Activated T-cell treated with anti-CD3 and anti-CD28 coated beads, Interleukin-2, amount 50 U/mL, for 24 hours (primary cell): ENCODE results near the gene SCN11A.
A peak's percentile ranks its signal among the peaks of the same experiment; 100 is the strongest.

Experiments
- DNase-seq: peaks from one replicate; pipeline ENCODE4 v3.0.0-alpha.2; 2020
- H3K27ac Mint-ChIP-seq: 2 replicates; pipeline ENCODE4 v1.8.0; 2020; ENCODE audit warnings: mild to moderate bottlenecking, mixed read lengths
- H3K27me3 Mint-ChIP-seq: 2 replicates; pipeline ENCODE4 v1.8.0; 2020; ENCODE audit warnings: mixed read lengths
- H3K36me3 Mint-ChIP-seq: 2 replicates; pipeline ENCODE4 v1.8.0; 2020; ENCODE audit warnings: low read depth, mixed read lengths
- H3K4me1 Mint-ChIP-seq: 2 replicates; pipeline ENCODE4 v1.8.0; 2020; ENCODE audit warnings: low read depth, mixed read lengths
- H3K4me3 Mint-ChIP-seq: 2 replicates; pipeline ENCODE4 v1.8.0; 2020; ENCODE audit warnings: mild to moderate bottlenecking, moderate library complexity, mixed read lengths
- H3K9me3 Mint-ChIP-seq: 2 replicates; pipeline ENCODE4 v1.8.0; 2020; ENCODE audit warnings: mixed read lengths

Gene SCN11A

DNA sequence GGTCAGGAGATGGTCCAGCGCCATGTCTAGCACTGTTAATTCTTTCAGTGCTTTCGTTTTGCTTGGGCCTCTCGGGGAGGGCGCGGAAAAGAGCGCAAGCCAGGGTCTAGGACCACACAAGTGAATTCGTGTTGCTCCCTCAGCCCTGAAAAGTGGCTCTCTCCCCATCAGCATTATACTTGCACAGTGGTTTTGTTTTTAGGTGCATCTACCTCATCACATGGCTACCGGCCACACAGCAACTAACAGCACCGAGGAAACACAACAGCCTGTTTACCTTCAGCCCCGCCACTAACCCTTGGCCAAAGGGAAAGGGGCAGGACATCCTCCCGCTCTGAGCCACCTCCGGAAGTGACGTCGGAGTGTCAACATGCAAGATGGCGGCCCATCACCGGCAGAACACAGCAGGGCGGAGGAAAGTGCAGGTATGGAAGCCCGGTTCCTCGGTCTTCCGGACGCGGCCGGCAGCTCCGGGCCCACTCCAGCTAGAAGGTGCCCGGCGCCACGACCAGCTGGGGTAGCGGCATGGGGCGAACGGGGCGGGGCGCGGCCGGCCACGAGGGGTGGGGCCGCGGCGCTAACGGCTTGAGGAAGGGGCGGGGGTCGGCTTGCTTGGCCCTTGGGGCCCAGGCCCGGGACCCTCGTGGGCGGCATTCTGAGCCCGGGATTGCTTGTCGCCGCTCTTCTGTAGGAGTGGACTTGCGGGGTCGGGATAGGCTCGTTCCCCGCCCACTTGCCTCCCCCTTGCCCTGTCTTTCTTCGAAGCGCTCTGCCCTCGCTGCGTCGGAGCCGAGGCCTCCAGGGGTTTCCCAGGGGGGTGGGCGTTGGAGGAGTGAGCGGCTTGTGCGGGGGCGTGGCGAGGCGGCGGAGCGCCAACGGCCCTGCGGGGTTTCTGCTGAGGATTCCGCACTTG, at the start of gene SCN11A, which contains the start of gene WDR48:
Gene SCN11A (minus strand): TSS at position 296 of the 913 bp plus-strand sequence. CDS start 101,582 bp downstream, outside the sequence.
Gene WDR48 (plus strand): TSS at position 368 of the 913 bp plus-strand sequence. CDS start 10 bp downstream, at position 378.
- Mint-ChIP-seq H3K9me3 (no peaks in the 10 kb centered on the region), H3K36me3 (peaks cover 8% of the 10 kb centered on the region), H3K4me3 (peak within 1 kb of the TSS; percentile 90), H3K27ac (peak within 1 kb of the TSS; percentile 97), H3K27me3 (no peaks in the 10 kb centered on the region), H3K4me1 (peaks cover 59% of the 10 kb centered on the region)
- peak; percentile 91 for DNase-seq

GRCh38 chr3:39101022-39101689, 49.4 kb upstream of the SCN11A start:
- Mint-ChIP-seq H3K36me3 (peaks cover 43% of the 10 kb centered on the region), H3K4me1 (peaks cover 35% of the 10 kb centered on the region), H3K4me3 (no peak overlapping the region), H3K9me3 (no peaks in the 10 kb centered on the region), H3K27me3 (no peaks in the 10 kb centered on the region), H3K27ac (peak overlapping the region; percentile 65)
- peak; percentile 52 for DNase-seq

GRCh38 chr3:39100500-39100886, 48.7 kb upstream of the SCN11A start:
- no peaks in the 10 kb centered on the region for H3K9me3 Mint-ChIP-seq
- no peak overlapping the region for H3K4me3 Mint-ChIP-seq
- peaks cover 29% of the 10 kb centered on the region for H3K4me1 Mint-ChIP-seq
- no peak overlapping the region for H3K27ac Mint-ChIP-seq
- no peak for DNase-seq
- no peaks in the 10 kb centered on the region for H3K27me3 Mint-ChIP-seq
- H3K36me3 Mint-ChIP-seq: peaks cover 50% of the 10 kb centered on the region

- H3K27me3 Mint-ChIP-seq: no peaks in the 10 kb centered on the region
- H3K4me1 Mint-ChIP-seq: peaks cover 23% of the 10 kb centered on the region
- no peak for DNase-seq
- no peak overlapping the region for H3K4me3 Mint-ChIP-seq
- H3K36me3 Mint-ChIP-seq: peaks cover 56% of the 10 kb centered on the region
- no peaks in the 10 kb centered on the region for H3K9me3 Mint-ChIP-seq
- peak overlapping the region; percentile 50 for H3K27ac Mint-ChIP-seq
These were observed 48.2 kb upstream of the SCN11A start for GRCh38 chr3:39099738-39100499.

DNA sequence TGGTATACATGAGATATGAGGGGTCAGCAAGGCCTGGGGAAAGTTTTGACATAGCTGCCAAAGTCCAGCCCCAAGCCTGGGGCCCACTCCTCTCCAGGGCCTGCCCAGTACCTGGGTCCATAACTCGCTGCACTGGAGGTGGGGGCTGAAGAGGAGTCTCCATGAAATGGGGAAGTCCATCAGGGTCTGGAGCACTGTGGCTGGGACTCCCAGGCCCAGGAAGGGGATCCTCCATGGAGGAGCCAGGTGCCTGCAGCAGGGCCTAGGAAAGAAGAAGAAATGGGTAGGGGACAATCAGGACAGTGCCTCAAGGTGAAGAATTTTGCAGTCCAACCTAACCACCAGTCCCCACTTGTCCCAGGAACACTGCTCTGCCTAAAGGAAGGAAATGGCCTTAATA, 47.5 kb upstream of the SCN11A start:
- peak overlapping the region; percentile 2 for H3K27ac Mint-ChIP-seq
- H3K4me3 Mint-ChIP-seq: no peak overlapping the region
- no peaks in the 10 kb centered on the region for H3K27me3 Mint-ChIP-seq
- H3K9me3 Mint-ChIP-seq: no peaks in the 10 kb centered on the region
- peaks cover 63% of the 10 kb centered on the region for H3K36me3 Mint-ChIP-seq
- no peak for DNase-seq
- peaks cover 20% of the 10 kb centered on the region for H3K4me1 Mint-ChIP-seq

GRCh38 chr3:39098473-39099000, 46.8 kb upstream of the SCN11A start:
- Mint-ChIP-seq H3K4me1 (peaks cover 18% of the 10 kb centered on the region), H3K36me3 (peaks cover 70% of the 10 kb centered on the region), H3K27ac (peak overlapping the region; percentile 26), H3K27me3 (no peaks in the 10 kb centered on the region), H3K4me3 (no peak overlapping the region), H3K9me3 (no peaks in the 10 kb centered on the region)
- no peak for DNase-seq

DNA sequence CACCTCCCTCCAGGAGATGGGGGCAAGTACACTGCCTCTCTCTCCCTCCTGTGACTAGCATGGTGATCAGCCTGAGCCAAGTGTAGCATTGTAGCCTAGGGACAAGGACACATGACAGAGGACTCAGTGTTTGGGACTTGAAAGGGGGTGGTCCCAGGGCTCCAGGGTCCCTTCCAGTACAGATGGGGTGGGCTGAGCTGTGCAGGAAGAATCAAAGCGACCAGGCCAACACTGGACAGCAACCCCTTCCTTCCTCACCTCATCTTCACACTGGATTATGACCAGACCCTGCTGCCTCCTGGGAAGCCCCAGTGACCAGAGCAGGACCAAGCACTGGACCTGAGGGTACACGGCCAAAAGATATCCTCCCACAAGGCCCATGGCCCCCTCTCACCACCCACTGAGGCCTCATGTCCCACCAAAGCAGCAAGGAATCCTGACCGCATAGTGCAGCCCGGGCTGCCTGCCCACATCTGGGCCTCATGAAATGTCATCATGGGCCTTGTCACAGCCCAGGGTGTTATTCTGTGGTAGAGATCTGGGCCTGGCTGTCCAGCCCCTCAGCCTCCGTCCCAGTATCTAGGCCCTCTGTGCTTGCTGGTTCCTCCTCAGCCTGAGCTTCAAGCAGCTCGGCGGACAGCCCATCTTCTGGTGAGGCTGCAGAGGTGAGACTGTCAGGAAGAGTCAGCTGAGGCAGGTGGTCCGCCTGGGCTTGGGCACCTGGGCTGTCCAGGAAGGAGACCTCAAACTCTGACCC, 46.1 kb upstream of the SCN11A start:
- Mint-ChIP-seq H3K27me3 (no peaks in the 10 kb centered on the region), H3K4me1 (peaks cover 11% of the 10 kb centered on the region), H3K36me3 (peaks cover 73% of the 10 kb centered on the region), H3K4me3 (no peak overlapping the region), H3K9me3 (no peaks in the 10 kb centered on the region), H3K27ac (peak overlapping the region; percentile 59)
- DNase-seq: no peak

- H3K36me3 Mint-ChIP-seq: peaks cover 82% of the 10 kb centered on the region
- peak overlapping the region; percentile 65 for H3K27ac Mint-ChIP-seq
- no peaks in the 10 kb centered on the region for H3K9me3 Mint-ChIP-seq
- DNase-seq: no peak
- H3K4me1 Mint-ChIP-seq: peaks cover 5% of the 10 kb centered on the region
- no peak overlapping the region for H3K4me3 Mint-ChIP-seq
- no peaks in the 10 kb centered on the region for H3K27me3 Mint-ChIP-seq
These were observed 45.0 kb upstream of the SCN11A start for GRCh38 chr3:39096775-39097174.

DNA sequence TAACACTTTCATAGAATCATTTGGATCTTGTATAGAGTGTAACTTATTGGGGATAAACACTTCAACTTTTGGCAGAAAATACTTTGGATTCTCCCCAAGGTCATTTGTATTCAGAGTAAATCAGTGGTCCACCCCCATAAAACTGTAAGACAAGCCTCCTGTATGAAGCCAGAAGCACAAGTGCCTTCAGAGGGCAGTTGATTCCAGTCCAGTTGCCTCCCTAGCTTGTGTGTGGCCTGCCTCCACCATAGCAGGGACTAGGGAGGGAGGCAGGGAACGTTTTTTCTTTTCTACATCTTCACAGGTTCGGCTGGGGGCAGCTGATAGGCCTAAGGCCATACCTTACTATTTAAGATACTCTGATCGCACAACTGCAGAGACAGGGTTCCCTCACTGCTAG, 44.0 kb upstream of the SCN11A start:
- peaks cover 88% of the 10 kb centered on the region for H3K36me3 Mint-ChIP-seq
- no peaks in the 10 kb centered on the region for H3K9me3 Mint-ChIP-seq
- H3K27me3 Mint-ChIP-seq: no peaks in the 10 kb centered on the region
- H3K4me3 Mint-ChIP-seq: no peak overlapping the region
- H3K27ac Mint-ChIP-seq: peak overlapping the region; percentile 65
- peaks cover 3% of the 10 kb centered on the region for H3K4me1 Mint-ChIP-seq
- DNase-seq: no peak

GRCh38 chr3:39094851-39095677, 43.3 kb upstream of the SCN11A start:
- H3K36me3 Mint-ChIP-seq: peaks cover 91% of the 10 kb centered on the region

DNA sequence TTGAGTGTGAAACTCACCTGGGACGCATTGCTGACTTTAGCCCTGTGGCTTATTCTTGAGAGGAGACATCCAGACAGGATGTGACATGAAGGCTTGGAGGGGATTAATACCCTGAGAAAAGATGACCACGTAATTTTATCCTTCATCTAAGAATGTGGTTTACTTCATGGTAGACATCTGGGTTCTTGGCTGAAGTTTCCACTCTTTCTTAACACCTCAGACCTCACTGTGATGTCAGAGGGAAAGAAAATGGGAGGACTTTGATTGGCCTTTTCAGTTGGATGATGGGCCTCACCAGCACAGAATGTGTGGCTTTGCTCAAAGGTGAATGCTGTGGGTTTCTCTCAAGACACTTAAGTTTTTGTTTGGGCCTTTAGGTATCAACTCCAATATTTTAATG, 39.2 kb upstream of the SCN11A start:
- peaks cover 87% of the 10 kb centered on the region for H3K36me3 Mint-ChIP-seq
- H3K9me3 Mint-ChIP-seq: no peaks in the 10 kb centered on the region
- no peak for DNase-seq
- H3K4me3 Mint-ChIP-seq: no peak overlapping the region
- peaks cover 6% of the 10 kb centered on the region for H3K4me1 Mint-ChIP-seq
- H3K27ac Mint-ChIP-seq: peak overlapping the region; percentile 64
- H3K27me3 Mint-ChIP-seq: no peaks in the 10 kb centered on the region

More at GRCh38 chr3:39094851-39095677, 43.3 kb upstream of the SCN11A start:
- no peak overlapping the region for H3K4me3 Mint-ChIP-seq
- DNase-seq: no peak
- H3K27me3 Mint-ChIP-seq: no peaks in the 10 kb centered on the region
- H3K27ac Mint-ChIP-seq: peak overlapping the region; percentile 65
- no peaks in the 10 kb centered on the region for H3K9me3 Mint-ChIP-seq
- peaks cover 6% of the 10 kb centered on the region for H3K4me1 Mint-ChIP-seq

GRCh38 chr3:39088889-39089288, 37.1 kb upstream of the SCN11A start:
- Mint-ChIP-seq H3K4me1 (peaks cover 6% of the 10 kb centered on the region), H3K9me3 (no peaks in the 10 kb centered on the region), H3K36me3 (peaks cover 81% of the 10 kb centered on the region), H3K27ac (no peak overlapping the region), H3K4me3 (no peak overlapping the region), H3K27me3 (no peaks in the 10 kb centered on the region)
- no peak for DNase-seq

DNA sequence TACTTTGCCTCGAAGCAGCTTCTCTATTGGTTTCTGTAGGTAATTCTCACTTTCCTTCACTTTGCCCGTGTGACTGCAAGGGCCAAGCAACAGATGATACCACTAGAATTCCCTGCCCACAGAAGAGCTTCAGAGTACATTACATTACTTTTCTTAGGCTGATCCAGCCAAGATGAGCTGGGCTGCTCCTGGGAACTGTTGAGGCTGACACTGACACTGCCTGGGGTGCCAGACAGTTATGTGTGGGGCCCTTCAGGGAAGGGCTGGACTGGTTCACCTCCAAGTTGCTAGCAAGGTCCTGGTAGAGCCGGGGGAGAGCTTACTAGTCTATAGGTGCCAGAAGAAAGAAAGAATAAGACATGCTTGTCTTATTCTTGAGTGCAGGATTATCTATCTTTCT, 36.7 kb upstream of the SCN11A start:
- Mint-ChIP-seq H3K9me3 (no peaks in the 10 kb centered on the region), H3K4me3 (no peak overlapping the region), H3K27ac (peak overlapping the region; percentile 74), H3K36me3 (peaks cover 82% of the 10 kb centered on the region), H3K27me3 (no peaks in the 10 kb centered on the region), H3K4me1 (peaks cover 7% of the 10 kb centered on the region)
- no peak for DNase-seq
